ENCODE data around the gene NBPF1. TPM values are rescaled to one million over a fixed set of nuclear protein-coding genes. Genes with fewer than 3 reads are reported as not detected.
"Not testable (repeated sequence)": the region's sequence is repeated elsewhere in the genome, so short reads cannot be mapped to it uniquely, and the experiment has no call there.

The NBPF1 gene
- total RNA-seq, 2 experiments from 2014 or later = 15.0 to 15.9 TPM

DNA sequence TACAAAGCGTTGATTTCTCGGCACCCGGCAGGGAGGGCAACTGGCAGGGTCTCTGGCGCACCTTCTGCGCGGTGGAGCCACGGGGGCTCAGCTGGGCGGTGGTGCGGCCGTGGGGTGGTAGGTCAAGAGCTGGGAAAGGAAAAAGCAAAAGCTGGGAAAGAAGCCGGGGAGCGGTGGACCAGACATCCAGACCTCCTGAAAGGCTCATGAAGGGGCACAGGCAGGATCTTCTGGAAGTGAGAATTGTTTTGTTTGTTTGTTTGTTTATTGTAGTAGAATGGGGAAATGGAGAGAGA is 92.1 kb downstream of the NBPF1 start:
- CTCF ChIA-PET = no interaction called here
- no peaks in the 10 kb centered on the region for H3K9me3 Mint-ChIP-seq
- H3K27me3 Mint-ChIP-seq = peaks cover 40% of the 10 kb centered on the region
- no peaks in the 10 kb centered on the region for H3K4me1 Mint-ChIP-seq (ENCODE audit: low read depth)
- H3K27ac ChIP-seq (ENCODE audit: low read depth in 1 of 2, low read length in 2 of 2) = no peak overlapping the region
- no peaks in the 10 kb centered on the region for H3K36me3 ChIP-seq (ENCODE audit: insufficient read depth, low read length)
- H3K4me3 Mint-ChIP-seq = no peak overlapping the region
- H3K4me1 ChIP-seq (ENCODE audit: insufficient read depth, low read length) = no peaks in the 10 kb centered on the region
- no peaks in the 10 kb centered on the region for H3K36me3 Mint-ChIP-seq (ENCODE audit: low read depth)
- TF ChIP-seq CTCF (IDR thresholded peaks at IDR 0.05) = no peak
- ATAC-seq (ENCODE audit: poor library complexity) = no peak
- no peak overlapping the region for H3K27ac Mint-ChIP-seq
- H3K4me3 ChIP-seq (ENCODE audit: low read length) = no peak overlapping the region
- peaks cover 8 to 16% of the 10 kb centered on the region in 2 experiments for H3K27me3 ChIP-seq (ENCODE audit: control insufficient read depth in 1 of 2, insufficient read depth in 2 of 2, low read length in 2 of 2)
- DNase-seq = no peak
- H3K9me3 ChIP-seq (ENCODE audit: control insufficient read depth in 1 of 2, insufficient read depth in 1 of 2, low read length in 2 of 2) = peaks cover 0 to 5% of the 10 kb centered on the region in 2 experiments
- intact Hi-C loops (cut with DNase I, micrococcal nuclease) = no loop called here
- POLR2A ChIA-PET = no interaction called here

DNA sequence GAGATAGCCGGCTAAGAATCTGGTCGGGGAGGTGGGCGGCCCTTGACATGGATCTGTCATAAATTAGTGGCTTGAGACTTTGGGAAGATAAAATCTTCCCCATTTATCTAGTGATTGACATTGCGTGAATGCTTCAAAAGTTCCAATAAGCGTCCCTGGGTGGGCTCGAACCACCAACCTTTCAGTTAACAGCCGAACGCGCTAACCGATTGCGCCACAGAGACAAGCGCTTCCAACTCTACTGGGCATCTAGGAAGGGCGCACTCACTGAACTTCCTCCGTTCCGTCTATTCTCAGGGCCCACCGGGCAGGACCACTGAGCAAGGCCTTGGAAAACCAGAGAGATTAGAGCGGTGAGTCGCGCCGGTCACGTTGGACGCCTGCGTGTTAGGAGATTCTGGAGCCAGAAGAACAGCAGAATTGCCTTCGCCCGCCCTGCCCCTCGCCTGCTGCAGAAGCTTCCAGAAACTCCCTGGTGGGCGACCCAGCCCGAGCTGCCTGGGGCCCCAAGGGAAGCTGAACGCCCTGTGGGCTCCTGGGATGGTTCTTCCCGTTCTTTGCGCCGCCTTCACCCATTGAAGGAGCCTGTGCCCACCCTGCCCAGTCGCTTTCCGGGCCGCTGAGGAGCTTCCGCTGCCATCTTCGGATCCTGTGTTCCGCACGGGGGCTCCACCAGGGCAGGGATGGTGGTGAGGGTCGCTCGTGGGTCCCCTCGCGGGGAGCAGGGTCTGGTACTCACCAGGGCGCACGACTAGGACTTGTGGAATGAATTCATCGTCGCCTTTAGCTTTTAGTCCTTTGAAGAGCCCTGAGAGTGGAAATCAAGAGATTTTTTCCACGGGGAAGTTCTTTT is 92.7 kb downstream of the NBPF1 start:
- H3K4me3 ChIP-seq (ENCODE audit: low read length); H3K36me3 ChIP-seq (ENCODE audit: insufficient read depth, low read length); H3K27ac Mint-ChIP-seq; DNase-seq; intact Hi-C loops (cut with DNase I, micrococcal nuclease); ATAC-seq (ENCODE audit: poor library complexity); H3K9me3 ChIP-seq (ENCODE audit: control insufficient read depth in 1 of 2, insufficient read depth in 1 of 2, low read length in 2 of 2); H3K27ac ChIP-seq (ENCODE audit: low read depth in 1 of 2, low read length in 2 of 2); POLR2A ChIA-PET; H3K4me1 ChIP-seq (ENCODE audit: insufficient read depth, low read length); H3K4me1 Mint-ChIP-seq (ENCODE audit: low read depth); H3K9me3 Mint-ChIP-seq; H3K36me3 Mint-ChIP-seq (ENCODE audit: low read depth); H3K4me3 Mint-ChIP-seq; CTCF ChIA-PET: not testable (repeated sequence)
- H3K27me3 Mint-ChIP-seq = peaks cover 39% of the 10 kb centered on the region
- H3K27me3 ChIP-seq (ENCODE audit: control insufficient read depth in 1 of 2, insufficient read depth in 2 of 2, low read length in 2 of 2) = peaks cover 6 to 16% of the 10 kb centered on the region in 2 experiments

GRCh38 chr1:16519255-16519951 is 94.0 kb downstream of the NBPF1 start:
- H3K27ac Mint-ChIP-seq; CTCF ChIA-PET; H3K36me3 Mint-ChIP-seq (ENCODE audit: low read depth); H3K9me3 ChIP-seq (ENCODE audit: control insufficient read depth in 1 of 2, insufficient read depth in 1 of 2, low read length in 2 of 2); H3K9me3 Mint-ChIP-seq; intact Hi-C loops (cut with DNase I, micrococcal nuclease); H3K27ac ChIP-seq (ENCODE audit: low read depth in 1 of 2, low read length in 2 of 2); H3K4me1 Mint-ChIP-seq (ENCODE audit: low read depth); H3K36me3 ChIP-seq (ENCODE audit: insufficient read depth, low read length); H3K4me1 ChIP-seq (ENCODE audit: insufficient read depth, low read length); H3K4me3 Mint-ChIP-seq; POLR2A ChIA-PET; DNase-seq; H3K4me3 ChIP-seq (ENCODE audit: low read length); ATAC-seq (ENCODE audit: poor library complexity): not testable (repeated sequence)
- peaks cover 6 to 16% of the 10 kb centered on the region in 2 experiments for H3K27me3 ChIP-seq (ENCODE audit: control insufficient read depth in 1 of 2, insufficient read depth in 2 of 2, low read length in 2 of 2)
- H3K27me3 Mint-ChIP-seq = peaks cover 39% of the 10 kb centered on the region

- H3K4me3 Mint-ChIP-seq; H3K9me3 Mint-ChIP-seq; H3K4me1 Mint-ChIP-seq (ENCODE audit: low read depth); CTCF ChIA-PET; H3K4me1 ChIP-seq (ENCODE audit: insufficient read depth, low read length); H3K4me3 ChIP-seq (ENCODE audit: low read length); intact Hi-C loops (cut with DNase I, micrococcal nuclease); POLR2A ChIA-PET; H3K27ac Mint-ChIP-seq; H3K27ac ChIP-seq (ENCODE audit: low read depth in 1 of 2, low read length in 2 of 2); H3K9me3 ChIP-seq (ENCODE audit: control insufficient read depth in 1 of 2, insufficient read depth in 1 of 2, low read length in 2 of 2); H3K36me3 ChIP-seq (ENCODE audit: insufficient read depth, low read length); H3K36me3 Mint-ChIP-seq (ENCODE audit: low read depth); ATAC-seq (ENCODE audit: poor library complexity); DNase-seq: not testable (repeated sequence)
- peaks cover 39% of the 10 kb centered on the region for H3K27me3 Mint-ChIP-seq
- peaks cover 6 to 16% of the 10 kb centered on the region in 2 experiments for H3K27me3 ChIP-seq (ENCODE audit: control insufficient read depth in 1 of 2, insufficient read depth in 2 of 2, low read length in 2 of 2)
These were observed 94.5 kb downstream of the NBPF1 start for GRCh38 chr1:16518913-16519254.

DNA sequence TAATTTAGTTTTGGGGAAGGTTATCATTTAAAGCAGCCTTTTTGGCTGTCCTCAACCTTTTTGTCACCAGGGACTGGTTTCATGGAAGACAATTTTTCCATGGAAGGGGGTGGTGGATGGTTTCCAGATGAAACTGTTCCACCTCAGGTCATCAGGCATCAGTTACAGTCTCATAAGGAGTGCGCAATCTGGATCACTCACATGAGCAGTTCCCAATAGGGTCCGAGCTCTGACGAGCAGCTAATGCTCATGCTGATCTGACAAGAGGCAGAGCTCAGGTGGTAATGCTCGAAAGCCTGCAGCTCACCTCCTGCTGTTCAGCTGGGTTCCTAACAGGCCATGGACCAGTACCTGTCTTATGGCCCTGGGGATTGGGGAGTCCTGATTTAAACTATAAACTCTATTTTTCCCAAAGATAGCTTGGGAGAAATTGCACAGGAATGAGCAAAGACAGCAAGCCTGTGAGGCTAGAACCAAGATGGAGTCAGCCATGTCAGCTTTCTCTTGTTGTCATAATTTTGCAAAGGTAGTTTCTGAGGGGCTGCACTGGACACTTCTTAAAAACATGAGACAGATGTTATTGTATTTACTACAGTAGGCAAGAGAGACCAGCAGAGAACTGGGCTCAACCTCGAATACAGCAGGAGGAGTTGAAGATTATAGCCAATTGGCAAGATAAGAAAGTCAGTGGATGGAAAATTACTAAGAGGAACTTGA is 96.5 kb downstream of the NBPF1 start:
- H3K27ac ChIP-seq (ENCODE audit: low read depth in 1 of 2, low read length in 2 of 2); H3K27ac Mint-ChIP-seq; H3K4me3 ChIP-seq (ENCODE audit: low read length); H3K4me3 Mint-ChIP-seq; H3K36me3 Mint-ChIP-seq (ENCODE audit: low read depth); intact Hi-C loops (cut with DNase I, micrococcal nuclease); H3K4me1 Mint-ChIP-seq (ENCODE audit: low read depth); CTCF ChIA-PET; ATAC-seq (ENCODE audit: poor library complexity); POLR2A ChIA-PET; DNase-seq; H3K36me3 ChIP-seq (ENCODE audit: insufficient read depth, low read length); H3K9me3 Mint-ChIP-seq; H3K9me3 ChIP-seq (ENCODE audit: control insufficient read depth in 1 of 2, insufficient read depth in 1 of 2, low read length in 2 of 2): not testable (repeated sequence)
- peaks cover 13% of the 10 kb centered on the region for H3K4me1 ChIP-seq (ENCODE audit: insufficient read depth, low read length)
- peaks cover 39% of the 10 kb centered on the region for H3K27me3 Mint-ChIP-seq
- peaks cover 6 to 11% of the 10 kb centered on the region in 2 experiments for H3K27me3 ChIP-seq (ENCODE audit: control insufficient read depth in 1 of 2, insufficient read depth in 2 of 2, low read length in 2 of 2)
